ENCODE data around the gene SFSWAP.

- TF ChIP-seq CREM (CRISPR knock-in tag; IDR thresholded peaks at IDR 0.05) = no peak
- 0 out of 2 replicates have a peak, but pooled peaks have one; percentile 25 for TF ChIP-seq SP1 (CRISPR knock-in tag; conservative IDR thresholded peaks at IDR 0.05)
- no peak for TF ChIP-seq CTCF (IDR thresholded peaks at IDR 0.05)
- no peak for TF ChIP-seq HMGA2 (CRISPR knock-in tag; IDR thresholded peaks at IDR 0.05)
- no peak for TF ChIP-seq NFYB (CRISPR knock-in tag; conservative IDR thresholded peaks at IDR 0.05; ENCODE audit: low read depth)
- no peak for TF ChIP-seq MAX (CRISPR knock-in tag; IDR thresholded peaks at IDR 0.05)
- no peak for TF ChIP-seq ZNF121 (CRISPR knock-in tag; IDR thresholded peaks at IDR 0.05)
- no peak for TF ChIP-seq EMX1 (CRISPR knock-in tag; IDR thresholded peaks at IDR 0.05)
- TF ChIP-seq ZNF219 (CRISPR knock-in tag; IDR thresholded peaks at IDR 0.05; ENCODE audit: borderline replicate concordance) = no peak
- no peak for TF ChIP-seq NFE2L1 (CRISPR knock-in tag; IDR thresholded peaks at IDR 0.05)
- no peak for TF ChIP-seq USF2 (CRISPR knock-in tag; IDR thresholded peaks at IDR 0.05)
- TF ChIP-seq E2F1 (CRISPR knock-in tag; IDR thresholded peaks at IDR 0.05) = no peak
- TF ChIP-seq PREB (CRISPR knock-in tag; IDR thresholded peaks at IDR 0.05; ENCODE audit: borderline replicate concordance) = no peak
Observed at GRCh38 chr12:131724534-131724933, 13.6 kb downstream of the SFSWAP start.
